Measurements from ENCODE around the gene POU5F1. TPM values are rescaled to one million over a fixed set of nuclear protein-coding genes. Genes with fewer than 3 reads are reported as not detected.

The POU5F1 gene
- total and polyA plus RNA-seq, 2 donors (not counting 1 experiment from before 2014, with no cell fraction given), result under 0.01 TPM; not detected in 1

DNA sequence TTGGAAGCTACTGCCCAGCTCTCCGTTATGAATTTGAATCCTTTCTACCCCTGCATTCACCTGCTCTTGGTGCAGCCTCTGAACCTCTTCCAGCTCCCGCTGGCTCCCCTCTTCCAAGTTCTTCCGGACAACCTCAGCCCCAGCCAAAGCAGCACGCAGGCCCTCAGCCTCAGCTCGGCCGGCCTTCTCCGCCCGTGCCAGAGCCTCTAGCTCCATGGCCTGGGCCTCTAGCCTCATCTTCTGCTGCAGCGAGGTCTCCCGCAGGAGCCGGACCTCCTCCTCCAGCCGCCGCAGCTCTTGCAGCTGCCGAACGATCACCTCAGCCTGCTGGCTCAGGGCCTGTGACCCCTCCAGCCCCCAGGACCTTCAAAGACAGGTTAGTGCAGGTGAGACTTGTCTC lies 16.0 kb downstream of the POU5F1 start:
- no peak overlapping the region for H3K4me3 ChIP-seq (replicated peaks in 1 of 4; ENCODE audit: control extremely low read depth in 1 of 4, insufficient read depth in 1 of 4, low read depth in 3 of 4, low read length in 4 of 4)
- no peak for TF ChIP-seq EZH2 (IDR thresholded peaks at IDR 0.05; ENCODE audit: low read length, missing control alignments)
- TF ChIP-seq, protein P1, sequence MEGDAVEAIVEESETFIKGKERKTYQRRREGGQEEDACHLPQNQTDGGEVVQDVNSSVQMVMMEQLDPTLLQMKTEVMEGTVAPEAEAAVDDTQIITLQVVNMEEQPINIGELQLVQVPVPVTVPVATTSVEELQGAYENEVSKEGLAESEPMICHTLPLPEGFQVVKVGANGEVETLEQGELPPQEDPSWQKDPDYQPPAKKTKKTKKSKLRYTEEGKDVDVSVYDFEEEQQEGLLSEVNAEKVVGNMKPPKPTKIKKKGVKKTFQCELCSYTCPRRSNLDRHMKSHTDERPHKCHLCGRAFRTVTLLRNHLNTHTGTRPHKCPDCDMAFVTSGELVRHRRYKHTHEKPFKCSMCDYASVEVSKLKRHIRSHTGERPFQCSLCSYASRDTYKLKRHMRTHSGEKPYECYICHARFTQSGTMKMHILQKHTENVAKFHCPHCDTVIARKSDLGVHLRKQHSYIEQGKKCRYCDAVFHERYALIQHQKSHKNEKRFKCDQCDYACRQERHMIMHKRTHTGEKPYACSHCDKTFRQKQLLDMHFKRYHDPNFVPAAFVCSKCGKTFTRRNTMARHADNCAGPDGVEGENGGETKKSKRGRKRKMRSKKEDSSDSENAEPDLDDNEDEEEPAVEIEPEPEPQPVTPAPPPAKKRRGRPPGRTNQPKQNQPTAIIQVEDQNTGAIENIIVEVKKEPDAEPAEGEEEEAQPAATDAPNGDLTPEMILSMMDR (conservative IDR thresholded peaks at IDR 0.05 in 1 of 2, IDR thresholded peaks at IDR 0.05 in 1 of 2; ENCODE audit: low read depth in 1 of 2, low read length in 2 of 2), result no peak
- H3K9me3 ChIP-seq (ENCODE audit: control insufficient read depth, insufficient read depth, low read depth, low read length), result no peaks in the 10 kb centered on the region
- no peak overlapping the region for H3K9ac ChIP-seq (ENCODE audit: insufficient read depth, low read length)
- no peak overlapping the region for H2AFZ ChIP-seq (ENCODE audit: low read length)
- H4K20me1 ChIP-seq (ENCODE audit: control insufficient read depth, extremely low read depth, insufficient read depth, low read length), result no peaks in the 10 kb centered on the region
- H3K27me3 ChIP-seq (ENCODE audit: control insufficient read depth, insufficient read depth, low read length), result no peaks in the 10 kb centered on the region
- H3K4me2 ChIP-seq (ENCODE audit: extremely low read depth, insufficient read depth, low read length), result no peak overlapping the region
- no peak overlapping the region for H3K27ac ChIP-seq (ENCODE audit: insufficient read depth, low read length)
- H3K79me2 ChIP-seq (ENCODE audit: control insufficient read depth, insufficient read depth, low read length), result peaks cover 13% of the 10 kb centered on the region
- peaks cover 7% of the 10 kb centered on the region for H3K4me1 ChIP-seq (ENCODE audit: control insufficient read depth, extremely low read depth, insufficient read depth, low read length)
- peaks cover 4% of the 10 kb centered on the region for H3K36me3 ChIP-seq (ENCODE audit: control insufficient read depth, insufficient read depth, low read length)
- no peak for DNase-seq (ENCODE audit: low read depth in 2 of 2)

DNA sequence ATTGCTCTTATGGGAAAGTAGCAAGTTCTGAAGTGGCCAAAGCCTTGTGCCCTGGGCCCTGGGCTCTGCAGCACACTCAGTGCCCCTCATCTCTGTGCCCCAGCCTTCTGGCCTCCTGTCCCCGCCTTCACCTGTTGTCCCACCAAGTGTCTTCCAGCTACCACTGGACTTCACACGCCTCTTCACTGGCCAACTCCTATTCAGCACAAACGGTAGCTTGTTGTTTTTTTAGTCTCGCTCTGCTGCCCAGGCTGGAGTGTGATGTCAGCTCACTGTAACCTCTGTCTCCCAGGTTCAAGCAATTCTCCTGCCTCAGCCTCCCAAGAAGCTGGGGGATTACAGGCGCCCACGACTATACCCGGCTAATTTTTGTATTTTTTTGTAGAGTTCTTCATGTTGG lies 17.7 kb downstream of the POU5F1 start:
- H3K4me2 ChIP-seq (ENCODE audit: extremely low read depth, insufficient read depth, low read length), result no peak overlapping the region
- H3K9me3 ChIP-seq (ENCODE audit: control insufficient read depth, insufficient read depth, low read depth, low read length), result no peaks in the 10 kb centered on the region
- H3K9ac ChIP-seq (ENCODE audit: insufficient read depth, low read length), result no peak overlapping the region
- H3K36me3 ChIP-seq (ENCODE audit: control insufficient read depth, insufficient read depth, low read length), result peaks cover 6% of the 10 kb centered on the region
- H3K4me1 ChIP-seq (ENCODE audit: control insufficient read depth, extremely low read depth, insufficient read depth, low read length), result no peaks in the 10 kb centered on the region
- no peaks in the 10 kb centered on the region for H4K20me1 ChIP-seq (ENCODE audit: control insufficient read depth, extremely low read depth, insufficient read depth, low read length)
- H2AFZ ChIP-seq (ENCODE audit: low read length), result no peak overlapping the region
- no peak for DNase-seq (ENCODE audit: low read depth in 2 of 2)
- peaks cover 5% of the 10 kb centered on the region for H3K79me2 ChIP-seq (ENCODE audit: control insufficient read depth, insufficient read depth, low read length)
- TF ChIP-seq EZH2 (IDR thresholded peaks at IDR 0.05; ENCODE audit: low read length, missing control alignments), result no peak
- TF ChIP-seq, protein P1 (conservative IDR thresholded peaks at IDR 0.05 in 1 of 2, IDR thresholded peaks at IDR 0.05 in 1 of 2; ENCODE audit: low read depth in 1 of 2, low read length in 2 of 2), result no peak
- no peaks in the 10 kb centered on the region for H3K27me3 ChIP-seq (ENCODE audit: control insufficient read depth, insufficient read depth, low read length)
- H3K4me3 ChIP-seq (replicated peaks in 1 of 4; ENCODE audit: control extremely low read depth in 1 of 4, insufficient read depth in 1 of 4, low read depth in 3 of 4, low read length in 4 of 4), result no peak overlapping the region
- H3K27ac ChIP-seq (ENCODE audit: insufficient read depth, low read length), result no peak overlapping the region

DNA sequence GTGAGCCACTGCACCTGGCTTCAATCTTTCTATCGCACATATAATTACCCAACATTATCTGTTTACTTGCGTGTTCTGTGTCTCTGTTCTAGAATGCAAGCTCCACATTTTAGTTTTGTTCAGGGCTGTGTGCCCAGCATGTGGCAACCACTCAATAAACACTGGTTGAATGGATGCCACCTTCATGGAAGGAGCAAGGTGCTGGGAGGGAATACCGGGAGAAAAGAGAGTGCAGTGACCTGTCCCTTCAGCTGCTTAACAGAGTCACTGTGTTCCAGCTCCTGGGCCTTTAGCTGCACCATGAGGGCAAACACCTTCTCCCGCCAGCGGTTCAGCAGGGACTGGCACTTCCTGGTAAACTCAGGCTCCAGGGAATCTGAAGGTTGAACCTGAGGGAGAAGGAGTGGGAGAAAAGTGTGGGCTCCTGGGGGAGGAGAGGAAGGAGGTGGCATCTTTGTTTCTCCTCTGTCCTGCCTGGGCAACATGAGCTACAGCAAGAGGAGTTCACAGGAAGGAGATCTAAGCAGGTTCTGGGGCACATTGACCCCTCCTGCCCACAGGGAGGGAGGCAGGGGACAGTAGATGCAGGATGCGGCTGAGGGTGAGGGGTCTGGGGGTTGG lies 20.5 kb downstream of the POU5F1 start:
- TF ChIP-seq, protein P1 (conservative IDR thresholded peaks at IDR 0.05 in 1 of 2, IDR thresholded peaks at IDR 0.05 in 1 of 2; ENCODE audit: low read depth in 1 of 2, low read length in 2 of 2), result no peak
- no peak for TF ChIP-seq EZH2 (IDR thresholded peaks at IDR 0.05; ENCODE audit: low read length, missing control alignments)
- H3K27ac ChIP-seq (ENCODE audit: insufficient read depth, low read length), result no peak overlapping the region
- H3K79me2 ChIP-seq (ENCODE audit: control insufficient read depth, insufficient read depth, low read length), result no peaks in the 10 kb centered on the region
- H3K4me2 ChIP-seq (ENCODE audit: extremely low read depth, insufficient read depth, low read length), result no peak overlapping the region
- DNase-seq (ENCODE audit: low read depth in 2 of 2), result no peak
- no peaks in the 10 kb centered on the region for H4K20me1 ChIP-seq (ENCODE audit: control insufficient read depth, extremely low read depth, insufficient read depth, low read length)
- H3K9me3 ChIP-seq (ENCODE audit: control insufficient read depth, insufficient read depth, low read depth, low read length), result no peaks in the 10 kb centered on the region
- H3K36me3 ChIP-seq (ENCODE audit: control insufficient read depth, insufficient read depth, low read length), result peaks cover 6% of the 10 kb centered on the region
- no peak overlapping the region for H3K4me3 ChIP-seq (replicated peaks in 1 of 4; ENCODE audit: control extremely low read depth in 1 of 4, insufficient read depth in 1 of 4, low read depth in 3 of 4, low read length in 4 of 4)
- H3K27me3 ChIP-seq (ENCODE audit: control insufficient read depth, insufficient read depth, low read length), result no peaks in the 10 kb centered on the region
- no peak overlapping the region for H3K9ac ChIP-seq (ENCODE audit: insufficient read depth, low read length)
- H3K4me1 ChIP-seq (ENCODE audit: control insufficient read depth, extremely low read depth, insufficient read depth, low read length), result no peaks in the 10 kb centered on the region
- H2AFZ ChIP-seq (ENCODE audit: low read length), result no peak overlapping the region

Measured in fibroblast of lung (primary cell).